GM18498 (cell line): ENCODE data around the gene KIF15.
A peak's percentile ranks its signal among the peaks of the same experiment; 100 is the strongest.
"Not testable (repeated sequence)": the region's sequence is repeated elsewhere in the genome, so short reads cannot be mapped to it uniquely, and the experiment has no call there.

ENCODE experiments used
- ATAC-seq: cut with Tn5 transposase; IDR thresholded peaks from one replicate; pipeline ENCODE4 v1.9.1; 2021; ENCODE audit warnings: mild to moderate bottlenecking, moderate library complexity; ENCODE audit not compliant: unreplicated experiment

Gene KIF15

DNA sequence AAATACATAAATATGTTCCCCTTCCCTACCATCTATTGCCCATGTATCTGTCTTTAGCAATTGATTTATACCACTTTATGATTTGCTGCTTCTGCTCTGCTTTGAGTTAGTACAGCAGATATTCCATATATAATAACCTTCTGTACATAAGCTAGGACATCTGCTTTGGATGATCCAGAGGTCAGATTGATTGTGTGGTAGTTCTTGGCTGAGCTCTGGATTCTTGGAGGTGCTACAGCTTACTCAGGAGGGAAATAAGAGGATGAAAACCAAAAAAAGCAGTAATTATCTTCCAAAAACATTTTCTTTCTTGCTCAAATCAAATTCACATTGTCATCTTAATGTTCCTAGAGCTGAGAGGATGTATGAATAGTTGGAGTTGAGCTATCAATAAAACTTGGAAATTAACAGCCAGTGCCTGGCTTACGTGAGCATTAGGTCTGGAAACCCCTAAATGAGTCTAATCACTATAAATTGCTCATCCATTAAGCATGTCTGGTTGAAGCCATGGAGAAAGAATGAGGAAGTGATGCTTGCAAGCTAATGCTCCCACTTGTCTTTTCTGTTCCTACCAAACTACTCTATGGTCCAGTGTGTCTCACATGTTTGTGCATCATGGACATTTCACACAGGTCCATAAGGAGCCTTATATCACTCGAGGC is 63.8 kb downstream of the KIF15 start:
- no peak for ATAC-seq

DNA sequence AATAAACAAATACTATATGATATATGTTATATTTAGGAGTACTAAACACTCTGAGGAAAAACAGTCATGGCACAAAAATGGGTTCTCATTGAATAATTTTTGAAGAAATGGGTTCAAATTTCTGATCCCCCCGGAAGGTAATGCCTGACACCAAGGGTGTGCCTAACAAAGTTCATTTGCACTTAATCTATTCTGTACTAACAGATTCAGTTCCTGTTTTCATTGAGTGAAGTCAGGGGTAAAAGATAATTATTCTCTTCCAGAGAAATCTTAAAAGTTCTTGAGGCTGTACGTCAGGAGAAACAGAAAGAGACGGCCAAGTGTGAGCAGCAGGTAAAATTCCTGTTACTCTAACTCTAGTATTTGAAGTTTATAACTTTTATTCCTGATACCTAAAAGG is 65.6 kb downstream of the KIF15 start:
- no peak for ATAC-seq

- no peak for ATAC-seq
Observed at GRCh38 chr3:44831232-44831631, 69.6 kb downstream of the KIF15 start.

GRCh38 chr3:44832032-44832431 is 70.4 kb downstream of the KIF15 start:
- no peak for ATAC-seq

DNA sequence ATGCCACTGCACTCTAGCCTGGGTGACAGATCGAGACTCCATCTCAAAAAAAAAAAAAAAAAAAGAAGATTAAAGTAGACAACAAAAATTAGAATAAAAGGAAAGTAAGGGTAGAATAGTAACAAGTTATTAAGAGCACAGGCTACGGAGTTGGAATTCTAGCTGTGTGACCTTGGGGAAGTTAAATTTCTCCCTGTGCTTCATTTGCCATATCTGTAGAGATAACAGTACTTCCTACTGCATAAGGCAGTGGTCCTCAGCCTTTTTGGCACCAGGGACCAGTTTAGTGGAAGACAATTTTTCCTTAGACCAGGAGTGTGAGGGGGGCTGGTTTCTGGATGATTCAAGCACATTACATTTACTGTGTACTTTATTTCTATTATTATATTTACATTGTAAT is 71.4 kb downstream of the KIF15 start:
- no peak for ATAC-seq

GRCh38 chr3:44833394-44833793 is 71.8 kb downstream of the KIF15 start:
- no peak for ATAC-seq

DNA sequence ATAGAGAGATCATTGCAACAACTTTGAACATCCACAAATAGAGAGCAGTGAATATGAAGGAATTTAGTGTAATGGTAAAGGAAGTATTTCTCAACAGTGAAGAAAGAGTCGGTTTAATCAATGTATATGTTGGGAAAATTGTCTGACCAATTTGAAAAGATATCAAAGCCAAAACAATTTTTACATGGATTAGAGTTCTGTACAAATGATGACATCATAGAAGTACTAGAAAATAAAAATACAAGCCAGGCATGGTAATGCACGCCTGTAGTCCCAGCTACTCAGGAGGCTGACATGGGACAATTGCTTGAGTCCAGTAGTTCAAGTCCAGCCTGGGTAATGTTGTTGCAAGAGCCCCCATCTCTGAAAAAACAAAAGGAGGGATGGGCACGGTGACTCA is 74.1 kb downstream of the KIF15 start:
- no peak for ATAC-seq

- no peak for ATAC-seq
Observed at GRCh38 chr3:44842376-44842775, 80.8 kb downstream of the KIF15 start.

GRCh38 chr3:44845528-44846520 is 84.2 kb downstream of the KIF15 start:
- no peak for ATAC-seq

- ATAC-seq, result no peak
Observed at GRCh38 chr3:44848634-44849033, 87.0 kb downstream of the KIF15 start.

DNA sequence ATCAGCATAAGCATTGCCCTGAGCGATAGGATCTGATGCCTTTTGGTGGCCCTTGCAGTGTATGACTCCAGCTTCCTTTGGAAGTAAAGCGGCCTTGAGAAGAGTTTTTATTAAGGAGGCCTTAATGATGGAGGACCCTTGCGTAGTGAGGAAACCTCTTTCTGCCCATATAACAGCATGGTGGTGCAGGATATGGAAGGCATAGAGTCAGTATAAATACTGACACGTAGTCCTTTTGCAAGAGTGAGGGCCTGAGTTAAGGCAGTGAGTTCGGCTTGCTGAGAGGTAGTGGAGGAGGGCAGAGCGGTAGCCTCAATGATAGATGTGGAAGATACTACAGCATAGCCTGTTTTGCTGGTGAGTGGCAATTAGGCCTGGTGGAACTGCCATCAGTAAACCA is 95.1 kb downstream of the KIF15 start:
- ATAC-seq, result not testable (repeated sequence)

GRCh38 chr3:44860117-44860516 is 98.5 kb downstream of the KIF15 start:
- no peak for ATAC-seq

- ATAC-seq, result peak; percentile 97
Observed at GRCh38 chr3:44861412-44862225, 100.0 kb downstream of the KIF15 start, which contains the start of gene TMEM42. TMEM42 (plus strand) TSS chr3:44861912; CDS start chr3:44861925, 13 bp downstream.

- peak; percentile 38 for ATAC-seq
Observed at GRCh38 chr3:44862226-44862637, 100.6 kb downstream of the KIF15 start.

GRCh38 chr3:44865272-44866035 is 103.9 kb downstream of the KIF15 start:
- ATAC-seq, result no peak

DNA sequence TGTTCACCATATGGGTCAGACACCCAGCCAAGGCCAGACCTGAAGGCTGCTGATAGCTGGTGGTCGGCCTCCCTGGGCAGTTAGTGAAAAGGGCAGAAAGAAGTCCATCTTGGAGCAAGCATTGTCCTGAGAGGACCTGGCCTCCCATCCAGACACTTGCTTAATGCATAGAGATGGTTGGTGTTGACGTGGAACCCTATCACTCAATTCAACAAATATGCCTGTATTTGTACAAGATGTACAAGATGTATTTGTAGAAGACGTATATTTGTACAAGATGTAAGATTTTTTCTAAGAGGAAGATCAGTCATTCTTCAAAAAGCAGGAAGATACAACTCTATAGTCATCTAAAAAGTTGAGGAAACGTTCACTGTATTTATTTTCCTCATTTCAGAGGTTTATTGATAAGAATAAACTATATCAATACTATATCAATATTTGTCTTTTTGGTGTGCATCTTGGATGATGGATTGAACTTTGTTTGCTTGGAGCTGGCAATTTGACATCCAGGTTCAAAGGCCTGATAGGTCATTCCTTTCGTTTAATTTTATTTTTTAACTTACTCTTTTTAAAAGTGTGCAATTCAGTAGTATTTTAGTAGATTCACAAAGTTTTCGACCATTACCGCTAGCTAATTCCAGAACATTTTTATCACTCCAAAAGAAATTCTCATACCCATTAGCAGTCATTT is 106.0 kb downstream of the KIF15 start:
- ATAC-seq, result no peak

DNA sequence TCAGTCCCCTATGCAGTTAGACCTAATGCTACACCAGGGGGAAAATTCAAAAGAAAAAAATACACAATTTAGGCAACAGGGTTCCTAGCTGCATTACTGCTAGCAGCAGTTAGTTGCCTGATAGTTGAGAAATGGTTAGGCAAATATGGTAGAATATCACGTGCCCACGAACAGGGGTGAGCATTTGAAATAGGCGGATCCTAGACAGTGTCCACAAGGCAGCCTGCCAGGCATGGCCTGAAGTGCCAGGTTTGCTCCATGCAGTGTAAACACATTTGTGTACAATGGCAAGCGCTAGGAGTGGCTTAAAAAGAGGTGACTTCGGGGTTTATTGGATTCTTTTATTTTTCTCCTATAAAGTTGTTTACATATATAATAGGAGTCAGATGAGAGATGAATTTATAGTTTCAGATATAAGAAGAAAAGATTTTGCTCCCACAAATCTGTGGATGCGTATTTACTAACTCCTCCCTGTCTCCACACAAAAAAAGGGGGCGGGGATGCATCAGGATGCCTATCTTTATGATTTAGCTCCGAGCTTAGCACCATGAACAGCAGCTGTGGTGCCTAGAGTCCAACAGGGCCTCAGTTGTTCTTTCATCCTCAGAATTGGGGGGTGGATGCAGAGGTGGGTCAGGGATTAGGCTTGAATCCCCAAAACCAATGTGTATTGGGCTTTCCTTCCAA is 108.9 kb downstream of the KIF15 start:
- ATAC-seq, result no peak

DNA sequence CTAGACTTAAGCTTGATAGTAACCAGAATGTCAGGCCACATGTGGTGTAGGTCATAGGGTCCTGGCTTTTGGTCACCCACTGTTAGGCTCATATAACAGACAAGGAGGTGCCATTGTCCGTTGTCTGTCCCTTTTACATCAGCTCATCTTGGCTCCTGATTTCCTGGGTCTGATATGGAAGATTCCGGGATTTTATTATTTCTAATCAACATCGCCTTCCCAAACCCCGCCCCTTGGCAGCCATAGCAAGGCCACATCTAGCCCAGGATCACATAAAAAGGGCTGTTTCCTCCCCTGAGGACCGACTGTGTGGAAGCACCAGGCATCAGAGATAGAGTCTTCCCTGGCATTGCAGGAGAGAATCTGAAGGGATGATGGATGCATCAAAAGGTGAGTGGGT is 112.7 kb downstream of the KIF15 start, which contains the start of gene TGM4:
TSS of gene TGM4 (plus strand) at position 301 of the 400 bp plus-strand sequence. CDS start at position 372, 71 bp downstream.
- no peak for ATAC-seq

- ATAC-seq, result no peak
Observed at GRCh38 chr3:44875596-44875995, 114.0 kb downstream of the KIF15 start.
